ENCODE measurements around the gene ATG9B. TPM values are rescaled to one million over a fixed set of nuclear protein-coding genes. Genes with fewer than 3 reads are reported as not detected.

ATG9B gene
- total and polyA plus RNA-seq, 9 of the 15 experiments (the other 6 are each of a cell fraction or from before 2014, with no cell fraction given), result 0.29 to 8.0 (median 2.1) TPM

DNA sequence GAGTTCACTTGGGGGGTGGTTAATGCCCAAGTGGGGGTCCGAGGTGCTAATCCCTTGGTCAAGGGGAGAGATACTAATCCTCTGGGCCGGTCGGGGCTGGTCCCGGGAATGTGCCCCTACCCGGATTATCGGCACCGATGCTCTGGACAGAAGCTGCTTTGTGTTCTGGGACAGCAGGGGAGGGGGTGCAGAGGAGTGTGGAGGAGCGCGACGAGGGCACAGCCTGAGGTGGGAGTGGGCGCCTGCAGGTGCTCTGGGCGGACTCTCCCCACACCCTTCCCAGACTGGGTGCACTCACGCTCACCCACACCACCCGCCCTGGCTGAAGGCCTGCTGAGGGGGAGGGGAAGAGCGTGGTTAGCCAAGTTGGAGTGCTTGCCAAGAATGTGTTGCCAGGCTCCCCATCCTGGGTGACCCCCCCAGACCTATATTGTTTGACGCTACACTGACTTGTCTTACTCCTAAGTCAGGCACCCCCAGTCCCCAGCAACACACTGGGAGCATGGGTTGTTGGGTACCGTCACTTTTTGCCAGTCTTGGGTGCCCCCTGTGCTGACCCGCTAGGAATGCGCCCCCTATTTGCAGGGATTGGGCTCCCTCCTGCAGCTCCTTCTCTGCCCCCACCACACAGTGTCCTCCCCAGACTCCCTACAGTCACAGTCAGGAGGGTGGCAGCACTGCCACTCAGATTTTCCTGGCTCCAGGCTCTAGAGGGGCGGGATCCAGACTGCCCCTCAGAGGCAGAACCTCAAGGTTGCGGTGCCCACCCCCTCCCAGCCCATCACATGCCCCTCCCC, 36.3 kb upstream of the ATG9B start (continued):
- TF ChIP-seq, protein P1, sequence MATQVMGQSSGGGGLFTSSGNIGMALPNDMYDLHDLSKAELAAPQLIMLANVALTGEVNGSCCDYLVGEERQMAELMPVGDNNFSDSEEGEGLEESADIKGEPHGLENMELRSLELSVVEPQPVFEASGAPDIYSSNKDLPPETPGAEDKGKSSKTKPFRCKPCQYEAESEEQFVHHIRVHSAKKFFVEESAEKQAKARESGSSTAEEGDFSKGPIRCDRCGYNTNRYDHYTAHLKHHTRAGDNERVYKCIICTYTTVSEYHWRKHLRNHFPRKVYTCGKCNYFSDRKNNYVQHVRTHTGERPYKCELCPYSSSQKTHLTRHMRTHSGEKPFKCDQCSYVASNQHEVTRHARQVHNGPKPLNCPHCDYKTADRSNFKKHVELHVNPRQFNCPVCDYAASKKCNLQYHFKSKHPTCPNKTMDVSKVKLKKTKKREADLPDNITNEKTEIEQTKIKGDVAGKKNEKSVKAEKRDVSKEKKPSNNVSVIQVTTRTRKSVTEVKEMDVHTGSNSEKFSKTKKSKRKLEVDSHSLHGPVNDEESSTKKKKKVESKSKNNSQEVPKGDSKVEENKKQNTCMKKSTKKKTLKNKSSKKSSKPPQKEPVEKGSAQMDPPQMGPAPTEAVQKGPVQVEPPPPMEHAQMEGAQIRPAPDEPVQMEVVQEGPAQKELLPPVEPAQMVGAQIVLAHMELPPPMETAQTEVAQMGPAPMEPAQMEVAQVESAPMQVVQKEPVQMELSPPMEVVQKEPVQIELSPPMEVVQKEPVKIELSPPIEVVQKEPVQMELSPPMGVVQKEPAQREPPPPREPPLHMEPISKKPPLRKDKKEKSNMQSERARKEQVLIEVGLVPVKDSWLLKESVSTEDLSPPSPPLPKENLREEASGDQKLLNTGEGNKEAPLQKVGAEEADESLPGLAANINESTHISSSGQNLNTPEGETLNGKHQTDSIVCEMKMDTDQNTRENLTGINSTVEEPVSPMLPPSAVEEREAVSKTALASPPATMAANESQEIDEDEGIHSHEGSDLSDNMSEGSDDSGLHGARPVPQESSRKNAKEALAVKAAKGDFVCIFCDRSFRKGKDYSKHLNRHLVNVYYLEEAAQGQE (IDR thresholded peaks at IDR 0.05; ENCODE audit: borderline replicate concordance), result 0 out of 2 replicates have a peak, but pooled peaks have one; percentile 18
- TF ChIP-seq, protein P1 (CRISPR knock-in tag; IDR thresholded peaks at IDR 0.05; ENCODE audit: low read depth), result no peak
- TF ChIP-seq HNRNPL (IDR thresholded peaks at IDR 0.05; ENCODE audit: low read depth, low read length), result peak; percentile 61
- 0 out of 2 replicates have a peak, but pooled peaks have one; percentile 16 for TF ChIP-seq SPI1 (IDR thresholded peaks at IDR 0.05; ENCODE audit: borderline replicate concordance, low read depth, low read length)
- TF ChIP-seq CHD4 (IDR thresholded peaks at IDR 0.05; ENCODE audit: insufficient read depth, insufficient replicate concordance, low read depth, low read length, poor library complexity, severe bottlenecking), result peak; percentile 42
- TF ChIP-seq NCOA1 (IDR thresholded peaks at IDR 0.05; ENCODE audit: low read depth), result no peak
- TF ChIP-seq ZNF311 (CRISPR knock-in tag; IDR thresholded peaks at IDR 0.05), result 0 out of 2 replicates have a peak, but pooled peaks have one; percentile 37
- 0 out of 2 replicates have a peak, but pooled peaks have one; percentile 4 for TF ChIP-seq L3MBTL2 (IDR thresholded peaks at IDR 0.05)
